CD4-positive, alpha-beta T cell treated with Interleukin-12 subunit alpha and Interleukin-12 subunit beta, for 1 hour (primary cell): Measurements from ENCODE around the gene RPIA.
"Not testable (repeated sequence)": the region's sequence is repeated elsewhere in the genome, so short reads cannot be mapped to it uniquely, and the experiment has no call there.

Experiments used
- DNase-seq: peaks from one replicate; pipeline ENCODE4 v3.0.0-alpha.2; 2020

Gene RPIA

DNA sequence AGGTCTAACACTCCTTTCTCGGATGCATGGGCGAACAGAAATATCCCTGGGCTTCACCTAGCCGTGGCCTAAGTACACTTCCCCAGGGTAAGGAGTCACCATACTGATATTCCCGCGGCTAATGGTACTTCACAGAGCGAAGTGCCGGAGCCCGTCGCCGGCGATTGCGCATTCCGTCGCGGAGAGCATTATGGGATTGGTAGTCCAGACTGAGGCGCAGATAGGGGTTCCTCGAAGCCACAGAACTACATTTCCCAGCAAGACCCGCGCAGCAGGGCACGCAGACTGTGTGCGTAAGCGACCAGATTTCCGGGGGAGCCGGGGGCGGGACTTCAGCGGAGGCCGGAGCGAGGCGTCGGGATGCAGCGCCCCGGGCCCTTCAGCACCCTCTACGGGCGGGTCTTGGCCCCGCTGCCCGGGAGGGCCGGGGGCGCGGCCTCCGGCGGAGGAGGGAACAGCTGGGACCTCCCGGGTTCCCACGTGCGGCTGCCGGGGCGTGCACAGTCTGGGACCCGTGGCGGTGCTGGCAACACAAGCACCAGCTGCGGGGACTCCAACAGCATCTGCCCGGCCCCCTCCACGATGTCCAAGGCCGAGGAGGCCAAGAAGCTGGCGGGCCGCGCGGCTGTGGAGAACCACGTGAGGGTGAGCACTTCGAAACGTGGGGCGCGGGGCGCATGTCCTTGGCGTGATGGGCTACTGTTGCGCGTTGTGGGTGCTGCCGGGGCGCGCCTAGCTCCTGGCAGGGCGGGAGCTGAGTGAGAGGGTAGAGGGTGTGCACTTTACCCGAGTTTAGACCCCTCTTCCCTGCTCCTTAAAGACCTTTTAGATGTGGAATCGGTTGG, at the start of gene RPIA:
Gene RPIA (plus strand): TSS at position 335 of the 845 bp plus-strand sequence. CDS start 26 bp downstream, at position 361.
- DNase-seq = peak; percentile 99

DNA sequence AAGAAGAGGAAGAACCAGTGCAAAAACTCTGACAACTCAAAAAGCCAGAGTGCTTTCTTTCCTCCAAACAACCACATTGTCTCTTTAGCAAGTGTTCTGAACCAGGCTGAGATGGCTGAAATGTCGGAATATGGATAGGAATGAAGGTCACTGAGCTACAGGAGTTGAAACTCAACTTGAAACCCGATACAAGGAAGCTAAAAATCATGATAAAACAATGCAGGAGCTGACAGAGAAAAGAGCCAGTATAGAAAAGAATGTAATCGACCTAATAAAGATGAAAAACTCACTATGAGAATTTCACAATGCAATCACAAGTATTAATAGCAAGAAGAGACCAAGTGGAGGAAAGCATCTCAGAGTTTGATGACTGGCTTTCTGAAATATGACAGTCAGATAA, 49.2 kb upstream of the RPIA start:
- no peak for DNase-seq

- DNase-seq = not testable (repeated sequence)
Measured at GRCh38 chr2:88645291-88645882, 46.1 kb upstream of the RPIA start.

GRCh38 chr2:88651646-88652045, 39.8 kb upstream of the RPIA start:
- no peak for DNase-seq

GRCh38 chr2:88654714-88655113, 36.8 kb upstream of the RPIA start:
- no peak for DNase-seq

DNA sequence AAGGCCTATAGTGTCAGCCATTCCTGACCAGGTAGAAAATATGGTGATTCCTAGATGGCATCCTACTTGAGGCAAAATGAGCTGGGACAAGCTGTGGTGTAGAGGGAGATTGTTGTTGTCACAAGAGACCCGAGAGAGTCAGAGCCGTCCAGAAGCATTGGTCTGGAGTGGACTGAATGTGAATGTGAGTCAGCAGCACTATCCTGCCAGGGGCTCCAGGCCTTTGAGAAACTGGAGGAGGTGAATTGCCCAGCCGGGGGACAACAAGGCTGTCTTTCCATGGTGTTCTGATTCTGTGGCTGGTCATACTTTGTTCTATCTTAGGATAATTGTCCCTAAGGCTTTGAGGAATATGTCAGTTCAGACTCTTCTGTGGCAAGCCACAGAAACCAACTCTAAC, 34.8 kb upstream of the RPIA start:
- no peak for DNase-seq

- no peak for DNase-seq
Measured at GRCh38 chr2:88657131-88657530, 34.3 kb upstream of the RPIA start.

DNA sequence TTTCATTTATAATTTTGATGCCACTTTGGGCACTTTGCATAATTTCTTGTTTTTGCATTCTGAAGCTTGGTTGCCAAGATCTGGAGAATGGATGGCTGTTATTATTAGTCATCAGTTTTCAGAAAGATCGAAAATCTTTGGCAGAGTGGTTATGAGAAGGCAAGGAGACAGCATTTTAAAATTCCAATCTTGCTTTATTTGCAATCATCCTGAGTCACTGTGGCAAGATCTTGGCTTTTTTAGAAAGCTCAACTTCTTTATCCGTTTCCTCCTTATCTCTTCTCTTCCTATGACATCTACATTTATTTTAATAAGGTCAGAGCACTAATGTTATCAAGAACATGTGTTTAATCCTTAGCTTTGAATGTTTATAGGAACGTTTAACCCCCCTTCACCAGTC, 33.1 kb upstream of the RPIA start:
- DNase-seq = no peak

DNA sequence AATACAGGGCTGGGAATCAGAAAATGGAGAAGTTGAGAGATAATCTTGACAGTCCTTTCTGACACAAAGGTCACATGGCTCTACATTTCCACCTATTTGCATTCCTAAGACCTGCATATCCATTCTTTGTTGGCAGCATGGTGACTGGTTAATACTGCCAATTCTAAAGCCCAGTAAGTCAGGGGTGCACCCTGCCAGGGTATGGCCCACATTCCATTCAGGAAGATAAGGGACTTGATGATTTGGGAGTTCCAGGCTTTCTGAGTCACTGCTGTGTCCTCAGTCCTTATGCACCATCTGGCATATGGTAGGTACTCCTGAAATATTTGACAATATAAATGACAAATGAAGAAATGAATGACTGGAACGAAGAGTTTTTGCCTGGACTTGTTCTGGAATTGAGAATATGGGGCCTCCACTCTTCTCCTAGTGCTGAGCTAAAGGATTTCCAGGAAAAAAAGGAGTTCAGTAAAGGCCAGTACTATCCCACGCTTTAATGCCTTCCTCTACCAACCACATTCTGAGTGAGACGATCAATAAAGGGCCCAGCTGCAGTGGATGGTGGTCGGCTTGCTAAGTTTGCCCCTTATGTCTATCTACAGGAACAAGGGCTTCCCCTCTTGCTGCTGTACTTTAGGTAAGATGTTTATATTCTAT, 32.5 kb upstream of the RPIA start:
- no peak for DNase-seq

DNA sequence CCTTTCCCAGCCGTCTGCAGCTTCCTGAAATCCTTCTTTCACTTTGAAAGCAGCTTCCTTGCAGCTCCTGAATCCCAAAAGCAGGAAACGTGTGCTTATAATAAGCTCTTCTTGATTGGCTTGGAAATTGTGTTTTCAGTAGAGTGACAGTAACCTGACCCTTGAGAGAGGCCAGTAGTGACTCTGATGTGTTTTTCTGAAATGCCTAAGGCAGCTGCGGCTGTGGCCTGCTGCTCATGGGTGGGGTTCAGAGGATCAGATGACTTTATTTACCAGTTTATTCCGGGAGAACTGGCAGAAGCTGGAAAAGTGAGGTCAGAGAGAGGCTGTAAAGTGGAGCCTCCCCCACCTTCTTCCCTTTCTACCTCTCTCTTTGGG, 31.9 kb upstream of the RPIA start:
- no peak for DNase-seq

- DNase-seq = no peak
Measured at GRCh38 chr2:88660622-88661021, 30.9 kb upstream of the RPIA start.

DNA sequence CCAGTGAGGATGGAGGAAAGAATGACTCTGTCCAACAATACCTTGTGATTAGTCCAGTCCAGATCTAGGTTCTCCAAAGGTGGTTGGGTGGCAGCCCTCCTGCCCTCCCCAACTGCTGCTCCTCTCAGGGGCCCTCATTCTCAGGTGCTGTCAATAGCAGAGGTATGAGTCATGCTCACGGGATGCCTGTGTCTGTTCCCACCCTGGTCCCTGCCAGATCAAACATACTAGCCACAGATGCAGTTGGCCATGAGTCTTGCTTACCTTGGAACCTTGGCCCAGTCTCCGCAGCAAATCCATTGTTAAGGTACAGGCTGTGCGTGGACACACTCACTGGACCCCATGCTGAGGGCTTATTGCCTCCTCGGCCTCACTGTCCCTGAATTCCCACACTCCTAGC, 24.9 kb upstream of the RPIA start:
- DNase-seq = no peak

DNA sequence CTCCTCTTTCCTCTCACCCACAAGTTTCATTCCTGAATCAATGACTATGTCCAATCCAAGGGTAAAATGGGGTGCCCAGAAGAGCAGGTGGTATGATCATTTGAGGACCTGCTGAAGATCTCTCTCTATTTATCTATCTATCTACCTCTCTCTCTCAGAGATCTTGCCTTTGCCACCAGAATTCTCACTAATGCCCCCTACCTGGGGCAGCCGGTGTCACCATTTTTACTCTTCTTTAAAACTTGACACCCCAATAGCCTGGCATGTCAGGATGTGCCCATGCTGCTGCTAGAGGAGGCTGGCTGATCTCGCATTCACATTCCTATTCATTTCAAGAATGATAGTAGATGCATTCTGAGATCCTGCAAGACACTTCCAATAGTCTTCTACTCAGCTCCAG, 24.3 kb upstream of the RPIA start:
- no peak for DNase-seq

GRCh38 chr2:88668862-88669261, 22.6 kb upstream of the RPIA start:
- DNase-seq = no peak

DNA sequence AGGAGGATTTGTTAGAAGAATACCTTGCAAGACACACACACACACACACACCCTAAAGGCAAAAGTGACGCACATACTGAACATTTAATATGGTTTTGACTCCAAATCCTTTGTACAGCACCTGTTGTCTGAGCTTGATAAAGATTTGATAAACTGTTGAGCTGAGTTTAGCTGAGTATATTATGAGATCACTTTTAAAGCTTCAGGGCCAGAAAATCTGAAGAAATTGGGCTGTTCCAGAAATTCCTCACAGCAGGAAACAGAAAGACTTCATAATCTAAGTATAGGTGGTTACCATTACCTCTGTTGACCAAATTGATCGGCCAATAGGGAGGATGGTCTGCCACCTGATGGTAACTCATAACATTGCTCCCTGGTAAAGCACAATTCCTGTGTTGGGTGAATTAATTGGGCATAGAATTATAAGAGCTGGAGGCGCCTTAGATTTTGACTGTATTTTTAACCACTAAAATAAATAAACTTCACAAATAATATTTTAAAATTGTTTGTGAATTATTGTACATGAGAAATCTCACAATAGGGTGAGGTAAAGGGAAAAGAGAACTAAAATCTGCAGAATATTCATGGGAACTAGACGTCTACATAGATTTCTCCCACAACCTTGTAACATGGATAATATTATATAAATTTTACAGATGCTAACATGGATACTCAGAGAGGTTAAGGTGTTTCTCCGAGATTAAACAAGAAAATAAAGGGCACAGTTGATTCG, 21.8 kb upstream of the RPIA start:
- DNase-seq = peak; percentile 51

GRCh38 chr2:88671786-88672427, 19.6 kb upstream of the RPIA start:
- peak; percentile 60 for DNase-seq

DNA sequence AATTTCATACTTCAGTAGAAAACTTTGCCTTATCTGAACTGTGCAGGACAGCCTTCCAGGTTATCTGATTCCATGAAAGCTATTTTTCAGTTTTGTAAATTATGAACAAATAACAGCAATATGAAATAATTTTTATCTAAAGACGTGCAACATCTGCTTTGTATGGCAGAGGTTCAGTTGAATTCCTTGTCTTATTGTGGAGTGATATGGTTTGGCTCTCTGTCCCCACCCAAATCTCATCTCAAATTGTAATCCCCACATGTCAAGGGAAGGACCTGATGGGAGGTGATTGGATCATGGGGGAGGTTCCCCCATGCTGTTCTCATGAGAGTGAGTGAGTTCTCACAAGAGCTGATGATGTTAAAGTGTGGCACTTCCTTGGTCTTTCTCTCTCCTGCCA, 18.1 kb upstream of the RPIA start:
- DNase-seq = no peak

DNA sequence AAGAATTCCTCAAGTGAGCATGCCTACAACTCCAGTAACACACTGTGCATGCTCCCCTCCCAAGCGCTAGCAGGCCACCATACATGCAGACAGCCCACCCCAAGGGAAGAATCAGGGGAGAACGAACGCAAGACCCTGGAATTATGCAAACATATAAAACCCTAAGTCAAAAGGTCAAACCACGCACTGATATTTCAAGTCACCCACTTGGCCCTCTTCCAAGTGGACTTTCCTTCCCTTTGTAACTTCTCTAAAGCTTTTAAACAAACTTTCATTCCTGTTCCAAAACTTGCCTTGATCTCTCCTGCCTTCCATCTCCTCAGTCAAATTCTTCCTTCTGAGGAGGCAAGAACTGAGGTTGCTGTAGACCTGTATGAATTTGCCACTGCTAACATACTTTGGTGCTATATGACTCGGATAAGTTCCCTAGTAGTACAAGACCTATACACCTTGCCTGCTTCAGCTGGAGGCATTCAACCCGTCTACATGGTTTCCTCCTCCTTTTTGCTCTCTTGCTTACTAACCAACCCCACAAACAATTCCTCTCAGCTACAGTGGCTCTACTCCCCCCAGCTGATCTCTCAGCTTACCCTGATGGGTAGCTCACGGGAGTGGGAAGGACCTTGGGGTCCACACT, 11.1 kb upstream of the RPIA start:
- no peak for DNase-seq

DNA sequence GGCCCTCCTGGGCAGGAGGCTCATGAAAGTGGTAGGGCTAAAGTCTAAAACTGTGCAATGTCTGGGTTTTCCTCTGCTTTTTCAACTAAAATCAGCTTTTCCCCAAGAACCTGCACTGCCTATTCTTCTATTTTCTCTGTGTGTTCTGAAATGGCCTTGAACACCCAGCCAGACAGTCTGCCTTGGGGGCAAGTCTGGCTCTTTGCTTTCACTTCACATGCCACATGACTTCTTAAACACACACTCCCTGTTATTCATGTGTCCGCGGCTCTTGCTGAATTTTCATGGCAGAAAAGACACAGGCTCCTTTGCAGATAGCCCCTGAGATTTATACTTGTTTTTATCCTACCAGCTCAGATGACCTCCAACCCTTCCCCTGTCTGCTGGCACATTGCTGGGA, 10.6 kb upstream of the RPIA start:
- DNase-seq = no peak

- no peak for DNase-seq
Measured at GRCh38 chr2:88683160-88684021, 8.1 kb upstream of the RPIA start.

GRCh38 chr2:88684519-88684918, 7.0 kb upstream of the RPIA start:
- no peak for DNase-seq
